Ascending aorta (tissue), 2 donors: ENCODE measurements around the gene PFDN6. TPM values are rescaled to one million over a fixed set of nuclear protein-coding genes. Genes with fewer than 3 reads are reported as not detected.
"Not testable (repeated sequence)": the region's sequence is repeated elsewhere in the genome, so short reads cannot be mapped to it uniquely, and the experiment has no call there.

Source experiments
- DNase-seq, 2 donors: peaks; one replicate each; pipeline ENCODE4 v3.0.0-alpha.2; 2019; ENCODE audit warnings: low spot score in 2 of 2
- H3K27ac ChIP-seq, 2 donors: fragments of 200-600 bp; sonication (generic); one replicate each; pipeline ENCODE4 v1.5.1; 2016 to 2017; ENCODE audit warnings: mild to moderate bottlenecking in 1 of 2
- H3K27me3 ChIP-seq: fragments of 200-600 bp; sonication (generic); one replicate; pipeline ENCODE4 v1.5.1; 2017
- H3K36me3 ChIP-seq, 2 donors: fragments of 200-600 bp; sonication (generic); one replicate each; pipeline ENCODE4 v1.5.1; 2016
- H3K4me1 ChIP-seq, 2 donors: fragments of 200-600 bp; sonication (generic); one replicate each; pipeline ENCODE4 v1.5.1; 2016 to 2017; ENCODE audit warnings: mild to moderate bottlenecking in 1 of 2
- H3K4me3 ChIP-seq, 2 donors: fragments of 200-600 bp; sonication (generic); one replicate each; pipeline ENCODE4 v1.5.1; 2016 to 2017; ENCODE audit warnings: mild to moderate bottlenecking in 1 of 2
- H3K9me3 ChIP-seq, 2 donors: fragments of 200-600 bp; sonication (generic); one replicate each; pipeline ENCODE4 v1.5.1; 2016
- CTCF ChIP-seq, 3 experiments: fragments of 200-600 bp in 2 of 3; fragments of 450-650 bp in 1 of 3; sonication (generic) in 2 of 3; IDR thresholded peaks; one replicate each; pipeline ENCODE4 v1.5.1; 2016 to 2019; ENCODE audit warnings: antibody characterized with exemption in 3 of 3, mild to moderate bottlenecking in 1 of 3, moderate library complexity in 1 of 3
- intact Hi-C: fragments of 100-400 bp; cut with DNase I; formaldehyde crosslinking; loops from one replicate; pipeline ENCODE4 v1.15.1; 2023
- total RNA-seq: library from RNA; depleted of rRNA; stranded (reverse); fragments of >200 nt; gene quantifications from one replicate; pipeline ENCODE4 v1.1.0, GENCODE V29; 2016

The PFDN6 gene
- total RNA-seq, 1 donor from 2014 or later, result 11.3 TPM

DNA sequence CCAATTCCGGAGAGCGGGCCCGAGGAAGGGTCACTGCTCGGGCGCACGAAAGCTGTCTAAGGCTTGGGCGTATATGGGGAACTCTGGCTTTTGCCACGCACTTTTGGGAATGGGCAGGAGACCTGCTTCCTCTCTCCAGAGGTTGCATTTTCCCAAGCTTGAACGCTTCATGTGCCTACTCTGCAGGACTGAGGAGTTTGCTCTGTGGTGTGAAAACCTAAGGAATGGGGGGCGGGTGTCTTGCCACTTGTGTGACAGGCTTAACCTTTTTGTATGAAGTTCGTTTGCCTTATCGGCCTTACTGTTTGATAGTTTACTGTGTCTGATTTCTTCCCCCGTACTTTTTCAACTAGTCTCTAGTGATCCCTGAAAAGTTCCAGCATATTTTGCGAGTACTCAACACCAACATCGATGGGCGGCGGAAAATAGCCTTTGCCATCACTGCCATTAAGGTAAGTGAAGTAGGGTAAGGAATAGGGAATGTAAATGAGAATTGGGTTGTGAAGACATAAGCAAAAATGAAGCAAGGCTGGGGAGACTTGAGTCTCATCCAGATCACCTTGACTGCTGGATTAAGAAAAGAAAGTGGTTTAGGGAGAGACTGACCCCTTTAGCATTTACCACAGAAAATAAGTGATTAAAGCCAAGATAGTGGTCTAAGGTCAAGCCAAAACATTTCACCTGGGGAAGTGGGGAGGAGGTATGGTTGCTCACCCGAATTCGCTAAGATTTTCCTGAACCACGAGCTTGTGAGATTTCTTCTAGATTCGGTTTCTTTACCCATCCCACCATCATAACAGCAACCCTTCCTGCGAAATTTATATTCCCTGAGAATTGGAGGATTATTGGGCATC lies 16.9 kb upstream of the PFDN6 start:
- H3K9me3 ChIP-seq, result no peaks in the 10 kb centered on the region
- peak overlapping the region; percentile 71 to 94 for H3K4me3 ChIP-seq
- intact Hi-C loops, result loop anchor here (2.0 to 5.0 kb wide), 3 partner anchors 118 to 1370 kb away; partner anchors contain the start of genes CUTA, KIFC1 and ZBTB12
- H3K27me3 ChIP-seq, result no peaks in the 10 kb centered on the region
- H3K27ac ChIP-seq, result peak overlapping the region; percentile 91 to 96
- peaks cover 9 to 43% of the 10 kb centered on the region in 2 donors for H3K4me1 ChIP-seq
- DNase-seq, result no peak
- peaks cover 30 to 51% of the 10 kb centered on the region in 2 donors for H3K36me3 ChIP-seq
- TF ChIP-seq CTCF (IDR thresholded peaks at IDR 0.05), result no peak

DNA sequence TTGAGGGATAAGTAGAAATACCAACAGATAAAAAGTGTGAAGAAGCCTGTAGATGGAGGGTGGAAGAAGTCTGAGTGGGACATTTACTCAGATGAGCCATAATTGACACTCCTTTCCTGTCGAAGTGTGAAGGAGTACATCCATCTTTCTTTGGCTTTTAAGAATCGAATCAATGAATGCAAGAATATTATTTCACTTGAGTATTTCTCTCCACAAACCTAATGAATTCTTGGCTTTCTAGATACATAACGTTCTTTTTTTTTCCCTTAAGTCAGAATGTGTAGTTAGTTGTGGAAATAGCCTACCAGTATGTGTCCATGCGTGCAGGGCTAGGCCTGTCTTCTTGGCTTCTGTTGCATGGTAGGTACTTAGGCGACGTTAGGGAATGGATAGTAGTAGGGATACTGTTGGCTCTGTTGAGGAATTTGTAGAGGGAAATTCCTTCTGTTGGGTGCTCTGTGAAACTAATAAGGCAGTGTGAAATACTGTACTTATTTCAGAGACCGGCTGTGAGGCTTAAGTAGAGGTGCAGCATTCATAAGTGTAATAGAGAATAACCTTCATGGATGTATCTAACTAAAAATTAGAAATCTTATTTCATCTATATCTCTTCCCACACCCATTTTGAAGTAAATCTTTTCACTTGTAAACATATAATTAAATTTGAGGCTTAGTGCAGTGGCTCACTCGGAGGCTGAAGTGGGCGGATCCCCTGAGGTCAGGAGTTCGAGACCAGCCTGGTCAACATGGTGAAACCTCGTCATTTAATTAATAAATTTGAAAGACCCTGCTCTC lies 16.1 kb upstream of the PFDN6 start:
- H3K27ac ChIP-seq, result peak overlapping the region in 1 of 2 donors; percentile 91
- intact Hi-C loops, result loop anchor here (2.0 to 5.0 kb wide), 3 partner anchors 117 to 1371 kb away; partner anchors contain the start of genes CUTA, KIFC1 and ZBTB12
- H3K4me3 ChIP-seq, result peak overlapping the region in 1 of 2 donors; percentile 71
- DNase-seq, result no peak
- TF ChIP-seq CTCF (IDR thresholded peaks at IDR 0.05), result no peak
- H3K9me3 ChIP-seq, result no peaks in the 10 kb centered on the region
- H3K27me3 ChIP-seq, result no peaks in the 10 kb centered on the region
- H3K4me1 ChIP-seq, result peaks cover 9 to 46% of the 10 kb centered on the region in 2 donors
- peaks cover 22 to 44% of the 10 kb centered on the region in 2 donors for H3K36me3 ChIP-seq

DNA sequence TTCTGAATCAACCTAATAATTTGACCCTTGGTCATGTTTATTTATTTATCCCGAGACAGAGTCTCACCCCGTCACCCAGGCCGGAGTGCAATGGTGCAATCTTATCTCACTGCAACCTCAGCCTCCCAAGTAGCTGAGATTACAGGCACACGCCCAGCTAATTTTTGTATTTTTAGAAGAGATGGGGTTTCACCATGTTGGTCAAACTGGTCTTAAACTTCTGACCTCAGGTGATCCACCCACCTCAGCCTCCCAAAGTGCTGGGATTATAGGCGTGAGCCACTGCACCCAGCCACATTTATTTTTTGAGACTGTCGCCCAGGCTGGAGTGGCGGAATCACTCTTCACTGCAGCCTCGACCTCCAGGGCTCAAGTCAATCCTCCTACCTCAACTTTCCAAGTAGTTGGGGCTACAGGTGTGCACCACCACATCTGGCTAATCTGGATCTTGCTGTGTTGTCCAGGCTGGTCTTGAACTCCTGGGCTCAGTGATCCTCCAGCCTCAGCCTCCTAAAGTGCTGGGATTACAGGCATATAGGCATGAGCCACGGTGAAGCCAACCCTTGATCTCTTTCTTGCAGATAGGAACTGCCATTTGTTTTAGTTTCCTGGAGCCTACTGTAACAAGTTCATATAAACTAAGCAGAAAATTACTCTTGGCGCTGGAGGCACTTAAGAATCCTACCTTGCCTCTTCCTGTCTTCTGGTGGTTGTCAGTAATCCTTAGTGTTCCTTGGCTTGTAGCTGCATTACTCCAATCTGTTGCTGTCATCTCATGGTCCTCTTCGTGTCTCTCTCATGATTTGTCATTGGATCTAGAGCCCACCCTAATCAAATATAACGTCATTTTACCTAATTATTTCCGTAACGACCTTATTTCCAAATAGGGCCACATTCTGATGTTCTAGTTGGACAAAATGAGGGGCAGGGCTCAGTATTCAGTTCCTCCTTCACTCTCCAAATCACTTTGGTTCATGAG lies 15.2 kb upstream of the PFDN6 start:
- DNase-seq, result no peak
- Histone ChIP-seq H3K4me3 (no peak overlapping the region), H3K27ac (no peak overlapping the region), H3K4me1 (peaks cover 9 to 46% of the 10 kb centered on the region in 2 donors), H3K27me3 (no peaks in the 10 kb centered on the region), H3K36me3 (peaks cover 19 to 35% of the 10 kb centered on the region in 2 donors), H3K9me3 (no peaks in the 10 kb centered on the region)
- TF ChIP-seq CTCF (IDR thresholded peaks at IDR 0.05), result no peak
- intact Hi-C loops, result loop anchor here (2.0 to 5.0 kb wide), 3 partner anchors 117 to 1372 kb away; partner anchors contain the start of genes CUTA, KIFC1 and ZBTB12

DNA sequence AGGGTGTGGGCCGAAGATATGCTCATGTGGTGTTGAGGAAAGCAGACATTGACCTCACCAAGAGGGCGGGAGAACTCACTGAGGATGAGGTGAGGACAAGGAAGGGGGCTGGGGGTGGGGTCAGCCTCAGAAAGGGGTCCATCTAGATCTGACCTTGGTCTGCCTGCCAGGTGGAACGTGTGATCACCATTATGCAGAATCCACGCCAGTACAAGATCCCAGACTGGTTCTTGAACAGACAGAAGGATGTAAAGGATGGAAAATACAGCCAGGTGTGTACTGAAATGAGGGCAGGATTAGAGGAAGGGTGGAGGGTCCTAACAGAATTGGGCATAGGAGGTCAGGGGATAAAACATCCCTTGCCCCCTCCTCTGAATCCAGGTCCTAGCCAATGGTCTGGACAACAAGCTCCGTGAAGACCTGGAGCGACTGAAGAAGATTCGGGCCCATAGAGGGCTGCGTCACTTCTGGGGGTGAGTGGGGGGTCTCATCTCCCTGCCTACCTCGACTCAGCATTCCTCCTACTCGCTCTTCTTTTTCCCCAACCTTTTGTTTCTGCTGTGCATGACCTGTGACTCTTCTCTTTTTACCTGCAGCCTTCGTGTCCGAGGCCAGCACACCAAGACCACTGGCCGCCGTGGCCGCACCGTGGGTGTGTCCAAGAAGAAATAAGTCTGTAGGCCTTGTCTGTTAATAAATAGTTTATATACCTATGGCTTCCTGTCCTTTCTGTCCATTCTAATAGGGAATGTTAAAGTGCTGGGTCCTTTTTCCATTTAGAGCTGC lies 13.4 kb upstream of the PFDN6 start:
- peak overlapping the region; percentile 69 to 80 for H3K4me3 ChIP-seq
- H3K4me1 ChIP-seq, result peaks cover 9 to 39% of the 10 kb centered on the region in 2 donors
- H3K27me3 ChIP-seq, DNase-seq, H3K9me3 ChIP-seq, intact Hi-C loops: not testable (repeated sequence)
- peak overlapping the region; percentile 85 to 93 for H3K27ac ChIP-seq
- peaks cover 22 to 42% of the 10 kb centered on the region in 2 donors for H3K36me3 ChIP-seq

GRCh38 chr6:33276581-33276863 lies 12.9 kb upstream of the PFDN6 start:
- peaks cover 22 to 42% of the 10 kb centered on the region in 2 donors for H3K36me3 ChIP-seq
- TF ChIP-seq CTCF (IDR thresholded peaks at IDR 0.05), result no peak
- no peaks in the 10 kb centered on the region for H3K9me3 ChIP-seq
- no peak for DNase-seq
- intact Hi-C loops, result no loop called here
- H3K4me1 ChIP-seq, result peaks cover 9 to 36% of the 10 kb centered on the region in 2 donors
- no peaks in the 10 kb centered on the region for H3K27me3 ChIP-seq
- peak overlapping the region; percentile 69 to 80 for H3K4me3 ChIP-seq
- peak overlapping the region; percentile 85 to 93 for H3K27ac ChIP-seq
